Activated naive CD8-positive, alpha-beta T cell (primary cell): Measurements from ENCODE around the gene TACSTD2.
"Not testable (repeated sequence)": the region's sequence is repeated elsewhere in the genome, so short reads cannot be mapped to it uniquely, and the experiment has no call there.

ENCODE experiments used
- H3K27ac Mint-ChIP-seq: one replicate; pipeline ENCODE4 v1.8.0; 2021; ENCODE audit warnings: mixed read lengths
- H3K27me3 Mint-ChIP-seq: one replicate; pipeline ENCODE4 v1.8.0; 2021; ENCODE audit warnings: mixed read lengths
- H3K36me3 Mint-ChIP-seq: one replicate; pipeline ENCODE4 v1.8.0; 2021; ENCODE audit warnings: mixed read lengths
- H3K4me1 Mint-ChIP-seq: one replicate; pipeline ENCODE4 v1.8.0; 2021; ENCODE audit warnings: low read depth, mixed read lengths
- H3K4me3 Mint-ChIP-seq: one replicate; pipeline ENCODE4 v1.8.0; 2021; ENCODE audit warnings: mild to moderate bottlenecking, mixed read lengths
- H3K9me3 Mint-ChIP-seq: one replicate; pipeline ENCODE4 v1.8.0; 2021; ENCODE audit warnings: low read depth, mixed read lengths

Gene TACSTD2

DNA sequence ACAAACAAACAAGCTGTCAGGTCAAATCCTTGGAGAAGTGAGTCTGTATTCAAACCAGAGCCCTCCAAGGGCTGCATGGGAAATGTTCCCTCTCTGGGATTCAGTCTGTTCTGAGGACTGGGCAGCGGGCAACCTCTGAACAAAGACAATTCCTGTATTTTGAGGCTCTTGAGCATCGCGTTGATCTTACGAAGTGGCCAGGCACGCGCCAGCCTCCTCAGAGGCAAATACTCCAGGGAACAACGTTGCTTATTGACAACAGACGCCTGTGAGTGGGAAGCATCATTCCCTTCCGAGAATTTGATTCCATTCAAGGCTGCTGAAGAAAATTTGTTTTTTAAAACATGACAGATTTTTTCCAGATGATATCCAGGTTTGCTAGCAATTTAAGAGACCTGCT is 20.0 kb upstream of the TACSTD2 start:
- Mint-ChIP-seq H3K9me3 (peaks cover 4% of the 10 kb centered on the region), H3K4me3 (no peak overlapping the region), H3K36me3 (no peaks in the 10 kb centered on the region), H3K27me3 (peaks cover 25% of the 10 kb centered on the region), H3K4me1 (peaks cover 6% of the 10 kb centered on the region), H3K27ac (no peak overlapping the region)

DNA sequence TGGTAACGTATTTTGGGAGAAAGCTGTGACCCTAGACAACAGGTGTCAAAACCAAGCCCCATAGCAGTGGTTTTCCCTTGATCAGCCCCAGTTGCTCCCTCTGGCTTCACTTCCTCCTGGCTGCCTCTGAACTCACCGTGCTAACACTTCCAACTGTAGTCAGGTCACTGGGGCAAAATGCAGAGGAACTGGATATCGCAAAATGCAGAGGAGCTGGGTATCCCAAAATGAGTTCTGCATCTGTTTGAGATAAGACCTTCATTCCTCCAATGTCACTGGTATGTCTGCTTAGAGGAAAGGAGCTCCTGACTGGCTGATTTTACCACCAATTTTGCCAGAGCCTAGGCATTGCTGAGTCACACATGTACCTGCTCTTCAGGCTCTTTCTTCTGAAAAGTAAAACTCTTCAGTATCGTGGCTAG is 19.6 kb upstream of the TACSTD2 start:
- peaks cover 6% of the 10 kb centered on the region for H3K4me1 Mint-ChIP-seq
- H3K9me3 Mint-ChIP-seq = peaks cover 4% of the 10 kb centered on the region
- peaks cover 26% of the 10 kb centered on the region for H3K27me3 Mint-ChIP-seq
- no peaks in the 10 kb centered on the region for H3K36me3 Mint-ChIP-seq
- H3K4me3 Mint-ChIP-seq = no peak overlapping the region
- H3K27ac Mint-ChIP-seq = no peak overlapping the region

DNA sequence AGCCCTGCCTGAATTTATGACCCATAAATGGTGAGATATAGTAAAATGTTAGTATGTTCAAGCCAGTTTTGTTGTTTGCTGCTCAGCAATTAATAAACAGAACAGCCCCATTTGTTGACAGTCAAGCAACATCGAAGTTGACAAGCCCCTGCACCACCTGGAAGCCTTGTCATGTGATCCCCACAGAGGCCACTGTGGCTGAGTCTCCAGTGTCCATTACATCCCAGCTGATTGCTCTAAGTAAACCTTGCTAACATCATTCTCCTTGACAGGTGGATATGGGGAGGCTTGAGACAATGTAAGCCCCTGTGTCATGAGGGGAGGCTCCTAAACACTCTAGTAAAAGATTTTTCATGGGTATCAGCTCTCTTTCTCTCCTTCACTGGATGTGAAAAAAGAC is 17.5 kb upstream of the TACSTD2 start:
- Mint-ChIP-seq H3K4me1 (peaks cover 6% of the 10 kb centered on the region), H3K4me3 (no peak overlapping the region), H3K36me3 (no peaks in the 10 kb centered on the region), H3K27me3 (peaks cover 20% of the 10 kb centered on the region), H3K27ac (no peak overlapping the region), H3K9me3 (peaks cover 4% of the 10 kb centered on the region)

DNA sequence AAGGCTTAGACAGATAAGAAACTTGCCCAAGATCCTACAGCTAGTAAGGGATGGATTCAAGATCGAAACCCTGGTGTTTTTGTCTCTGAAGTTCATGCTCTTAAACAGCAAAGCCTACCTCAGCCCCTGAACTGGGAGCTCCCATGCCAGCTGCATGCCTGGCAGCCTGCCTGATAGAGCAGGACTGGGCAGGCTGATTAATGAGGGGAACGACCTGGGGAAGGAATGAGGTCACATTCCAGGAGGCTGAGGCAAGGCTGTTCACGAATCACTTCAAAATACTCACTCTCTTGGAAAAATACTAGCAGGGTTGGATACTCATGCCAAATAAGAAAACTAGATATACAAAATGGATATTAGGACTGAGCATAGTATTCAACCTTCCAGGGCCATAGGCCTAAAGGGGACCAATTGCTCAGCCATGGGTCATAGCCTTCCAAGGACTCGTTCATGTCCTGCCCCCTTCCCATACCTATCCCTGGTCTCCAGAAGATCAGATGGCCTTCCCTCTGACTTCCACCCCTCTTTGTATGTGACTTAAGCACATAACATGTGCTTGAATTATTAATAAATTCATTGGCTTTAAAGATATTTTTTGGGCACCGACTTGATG is 15.6 kb upstream of the TACSTD2 start:
- peaks cover 1% of the 10 kb centered on the region for H3K4me1 Mint-ChIP-seq
- H3K27me3 Mint-ChIP-seq = peaks cover 14% of the 10 kb centered on the region
- no peaks in the 10 kb centered on the region for H3K36me3 Mint-ChIP-seq
- H3K4me3 Mint-ChIP-seq = no peak overlapping the region
- no peak overlapping the region for H3K27ac Mint-ChIP-seq
- H3K9me3 Mint-ChIP-seq = no peaks in the 10 kb centered on the region

DNA sequence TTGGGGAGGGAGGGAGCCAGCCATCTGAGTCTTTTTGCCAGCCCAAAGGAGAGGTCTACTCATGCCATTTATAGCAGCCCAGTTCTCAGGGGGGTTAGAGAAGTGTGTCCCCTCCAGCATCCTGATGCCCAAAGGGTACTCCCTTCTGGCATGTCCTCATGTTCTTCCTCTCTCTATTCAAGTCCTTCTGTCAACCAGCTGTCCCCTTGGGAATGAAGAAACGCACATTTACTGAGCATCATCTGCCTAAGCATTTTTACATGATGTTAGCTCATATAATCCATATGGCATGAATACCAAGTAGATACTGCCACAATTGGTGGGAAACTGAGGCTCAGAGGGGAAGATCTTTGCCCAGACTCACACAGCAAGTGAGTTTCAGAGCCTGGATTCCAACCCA is 14.8 kb upstream of the TACSTD2 start:
- Mint-ChIP-seq H3K27me3 (peaks cover 12% of the 10 kb centered on the region), H3K36me3 (no peaks in the 10 kb centered on the region), H3K9me3 (no peaks in the 10 kb centered on the region), H3K4me1 (no peaks in the 10 kb centered on the region), H3K27ac (no peak overlapping the region), H3K4me3 (no peak overlapping the region)

DNA sequence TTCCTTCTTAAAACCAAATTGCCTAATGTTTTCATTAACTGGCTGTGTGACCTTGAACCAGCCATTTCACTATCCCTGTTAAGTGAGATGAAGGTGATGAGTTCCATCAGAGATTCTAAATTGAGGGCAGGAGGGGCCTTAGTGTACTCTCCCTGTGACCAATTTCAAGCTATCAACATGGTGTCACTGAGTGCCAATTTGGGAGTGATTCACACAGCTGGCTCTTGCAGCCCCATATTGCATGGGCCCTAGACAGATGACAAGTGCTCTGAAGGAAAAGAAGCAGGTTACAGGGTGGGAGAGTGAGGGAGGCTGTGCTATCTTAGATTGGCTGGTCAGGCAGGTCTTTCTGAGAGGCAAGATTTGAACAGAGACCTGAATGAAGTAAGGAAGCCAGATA is 13.0 kb upstream of the TACSTD2 start:
- H3K27me3 Mint-ChIP-seq = peaks cover 15% of the 10 kb centered on the region
- no peaks in the 10 kb centered on the region for H3K9me3 Mint-ChIP-seq
- no peaks in the 10 kb centered on the region for H3K36me3 Mint-ChIP-seq
- H3K4me3 Mint-ChIP-seq = no peak overlapping the region
- H3K27ac Mint-ChIP-seq = no peak overlapping the region
- no peaks in the 10 kb centered on the region for H3K4me1 Mint-ChIP-seq

DNA sequence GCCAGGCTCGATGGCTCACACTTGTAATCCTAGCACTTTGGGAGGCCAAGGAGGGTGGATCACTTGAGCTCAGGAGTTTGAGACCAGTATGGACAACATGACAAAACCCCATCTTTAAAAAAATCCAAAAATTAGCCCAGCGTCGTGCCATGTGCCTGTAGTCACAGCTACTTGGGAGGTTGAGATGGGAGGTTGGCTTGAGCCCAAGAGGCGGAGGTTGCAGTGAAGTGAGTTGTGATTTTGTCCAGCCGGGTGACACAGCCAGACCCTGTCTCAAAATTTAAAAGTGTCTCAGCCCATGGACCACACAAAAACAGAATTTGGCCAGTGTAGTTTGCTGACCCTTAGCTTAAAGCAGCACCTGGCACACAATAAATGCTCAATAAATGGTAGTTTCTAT is 11.3 kb upstream of the TACSTD2 start:
- no peaks in the 10 kb centered on the region for H3K9me3 Mint-ChIP-seq
- no peak overlapping the region for H3K27ac Mint-ChIP-seq
- H3K4me3 Mint-ChIP-seq = no peak overlapping the region
- peaks cover 18% of the 10 kb centered on the region for H3K27me3 Mint-ChIP-seq
- peaks cover 4% of the 10 kb centered on the region for H3K4me1 Mint-ChIP-seq
- H3K36me3 Mint-ChIP-seq = no peaks in the 10 kb centered on the region

DNA sequence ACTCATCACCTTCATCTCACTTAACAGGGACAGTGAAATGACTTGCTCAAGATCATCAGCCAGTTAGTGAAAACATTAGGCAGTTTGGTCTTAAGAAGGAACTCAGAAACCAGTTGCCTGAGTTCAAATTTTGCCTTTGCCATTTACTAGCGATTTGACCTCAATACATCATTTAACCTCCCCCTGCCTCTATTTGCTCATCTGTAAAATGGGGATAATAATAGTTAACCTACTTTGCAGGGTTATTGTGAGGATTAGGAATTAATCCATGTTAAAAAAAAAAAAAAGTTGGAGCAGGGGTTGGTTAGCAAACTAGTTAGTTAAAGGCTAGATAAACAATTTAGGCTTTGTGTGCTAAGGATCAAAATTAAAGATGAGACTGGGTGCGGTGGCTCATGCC is 10.6 kb upstream of the TACSTD2 start:
- no peak overlapping the region for H3K4me3 Mint-ChIP-seq
- H3K27ac Mint-ChIP-seq = no peak overlapping the region
- peaks cover 4% of the 10 kb centered on the region for H3K4me1 Mint-ChIP-seq
- H3K36me3 Mint-ChIP-seq = no peaks in the 10 kb centered on the region
- H3K27me3 Mint-ChIP-seq = peaks cover 15% of the 10 kb centered on the region
- H3K9me3 Mint-ChIP-seq = no peaks in the 10 kb centered on the region

DNA sequence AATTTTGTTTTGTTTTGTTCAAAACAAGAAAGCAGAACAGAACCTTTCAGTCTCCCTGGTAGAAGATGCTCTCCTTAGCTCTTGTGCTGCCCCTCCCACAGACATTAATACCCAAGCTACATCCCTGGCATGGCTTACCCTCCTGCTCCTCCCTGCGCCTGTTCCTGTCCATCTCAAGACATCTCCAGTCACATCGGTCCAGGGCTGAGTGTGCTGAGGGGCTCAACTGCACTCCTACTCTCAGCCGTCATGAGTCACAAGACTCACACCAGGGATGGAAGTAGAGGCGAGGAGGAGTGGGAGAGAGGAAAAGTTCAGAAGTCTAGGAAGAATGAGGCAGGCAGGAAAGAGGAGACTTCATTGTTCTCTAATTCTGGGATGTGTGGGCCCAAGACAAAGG is 9.2 kb upstream of the TACSTD2 start:
- Mint-ChIP-seq H3K4me1 (peaks cover 4% of the 10 kb centered on the region), H3K27me3 (peaks cover 12% of the 10 kb centered on the region), H3K27ac (no peak overlapping the region), H3K9me3 (no peaks in the 10 kb centered on the region), H3K4me3 (no peak overlapping the region), H3K36me3 (no peaks in the 10 kb centered on the region)

DNA sequence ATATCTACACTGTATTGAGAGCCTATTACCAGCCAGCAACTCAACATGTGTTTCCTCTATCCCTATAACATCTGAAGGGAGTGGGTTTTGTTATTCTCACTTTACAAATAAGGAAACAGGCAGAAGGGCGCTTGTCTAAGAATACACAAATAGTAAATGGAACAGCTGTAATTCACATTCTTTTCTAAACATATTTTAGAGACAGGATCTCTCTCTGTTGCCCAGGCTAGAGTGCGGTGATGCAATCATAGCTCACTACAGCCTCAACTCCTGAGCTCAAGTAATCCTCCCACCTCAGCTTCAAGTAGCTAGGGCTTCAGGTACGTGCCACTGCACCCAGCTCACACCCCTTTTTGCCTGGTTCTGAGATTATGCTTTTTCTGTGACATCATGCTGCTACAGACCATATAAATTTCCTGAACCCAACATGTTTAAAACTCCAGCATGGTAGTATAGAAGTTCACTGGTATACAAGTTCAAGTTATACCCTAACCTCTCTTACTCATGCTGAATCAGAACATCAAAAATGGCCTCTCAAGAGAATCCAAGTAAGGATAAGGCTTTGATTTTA is 8.6 kb upstream of the TACSTD2 start:
- Mint-ChIP-seq H3K27me3 (peaks cover 14% of the 10 kb centered on the region), H3K9me3 (no peaks in the 10 kb centered on the region), H3K4me1 (peaks cover 4% of the 10 kb centered on the region), H3K27ac (no peak overlapping the region), H3K36me3 (no peaks in the 10 kb centered on the region), H3K4me3 (no peak overlapping the region)

DNA sequence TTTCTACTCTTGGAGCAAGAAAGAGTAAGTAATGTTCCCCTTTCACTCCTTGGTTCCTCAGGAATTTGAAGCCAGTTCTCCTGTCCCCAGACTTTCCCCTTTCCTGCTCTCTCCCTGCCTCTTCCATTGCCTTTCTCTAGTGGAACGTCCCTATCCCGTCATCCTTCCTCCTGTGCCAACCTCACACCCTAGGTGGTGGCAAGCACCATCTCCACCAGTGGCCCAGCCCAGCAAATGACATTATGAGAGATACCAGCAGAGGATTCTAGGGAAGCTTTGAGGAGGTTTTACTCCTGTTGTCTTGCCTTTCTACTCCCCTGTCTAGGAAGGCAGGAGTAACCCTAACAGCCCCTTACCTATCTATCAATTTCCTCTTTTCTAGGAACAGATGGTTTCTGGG is 8.1 kb upstream of the TACSTD2 start:
- Mint-ChIP-seq H3K4me1 (peaks cover 4% of the 10 kb centered on the region), H3K4me3 (no peak overlapping the region), H3K36me3 (no peaks in the 10 kb centered on the region), H3K9me3 (no peaks in the 10 kb centered on the region), H3K27ac (no peak overlapping the region), H3K27me3 (peaks cover 14% of the 10 kb centered on the region)

DNA sequence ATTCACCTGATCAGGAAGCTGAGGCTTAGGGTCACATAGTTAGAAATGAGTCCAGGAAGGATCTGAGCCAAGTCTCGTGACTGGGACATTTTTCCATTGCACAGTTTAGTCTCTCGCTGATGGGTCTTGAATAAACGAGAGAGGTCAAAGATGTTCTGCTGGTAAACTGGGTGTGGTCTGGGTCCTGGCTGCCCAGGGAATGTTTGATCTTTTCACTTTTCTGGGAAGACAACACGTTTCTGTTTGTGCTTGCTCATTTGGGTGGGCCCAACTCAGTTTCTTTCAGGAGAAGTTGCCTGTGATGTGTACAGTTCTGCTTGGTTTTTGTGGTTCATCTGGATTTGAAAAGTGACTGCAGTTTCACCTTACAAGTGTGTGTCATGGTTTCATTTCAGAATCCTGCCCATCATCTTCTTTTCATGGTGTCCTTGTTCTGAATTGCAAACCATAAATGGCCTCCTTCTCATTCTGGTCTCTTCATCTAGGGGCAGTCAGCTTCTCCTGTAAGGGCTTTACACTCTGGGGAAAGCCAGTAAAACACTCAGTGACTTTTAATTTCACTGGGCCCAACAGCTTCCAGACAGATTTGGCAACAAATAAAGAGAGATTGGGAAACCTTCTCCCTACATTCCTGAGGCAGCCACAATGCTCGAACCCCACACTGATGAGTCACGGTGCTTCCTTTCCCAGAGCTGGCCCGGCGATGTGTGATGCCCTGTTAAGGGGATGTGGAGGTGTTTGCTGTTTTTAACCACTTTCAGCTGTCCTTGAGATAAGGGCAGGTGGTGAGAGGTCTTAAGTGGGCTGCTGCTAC is 7.2 kb upstream of the TACSTD2 start:
- Mint-ChIP-seq H3K9me3 (no peaks in the 10 kb centered on the region), H3K36me3 (no peaks in the 10 kb centered on the region), H3K4me1 (peaks cover 4% of the 10 kb centered on the region), H3K27ac (no peak overlapping the region), H3K4me3 (no peak overlapping the region), H3K27me3 (peaks cover 14% of the 10 kb centered on the region)

DNA sequence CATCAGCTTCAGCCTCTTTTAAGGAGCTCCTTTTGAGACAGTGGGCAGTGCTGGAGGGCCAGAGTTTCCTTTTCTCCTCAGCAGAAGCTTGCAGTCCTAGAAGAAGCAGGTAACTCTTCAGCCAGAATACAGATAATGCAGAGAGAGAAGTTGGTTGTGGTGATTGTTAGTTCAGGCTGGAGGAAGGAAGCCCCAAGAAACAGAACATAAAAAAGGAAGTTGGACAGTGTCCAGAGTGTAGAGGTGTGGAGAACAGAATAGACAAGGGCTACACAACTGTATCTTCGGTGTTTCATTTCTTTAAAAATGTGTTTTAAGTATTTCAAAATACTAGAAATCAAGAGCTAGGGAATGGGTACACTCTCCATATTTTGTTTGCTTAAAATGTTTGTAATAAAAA is 6.4 kb upstream of the TACSTD2 start:
- H3K36me3 Mint-ChIP-seq = no peaks in the 10 kb centered on the region
- peaks cover 4% of the 10 kb centered on the region for H3K4me1 Mint-ChIP-seq
- H3K27ac Mint-ChIP-seq = no peak overlapping the region
- no peak overlapping the region for H3K4me3 Mint-ChIP-seq
- H3K27me3 Mint-ChIP-seq = peaks cover 17% of the 10 kb centered on the region
- no peaks in the 10 kb centered on the region for H3K9me3 Mint-ChIP-seq

DNA sequence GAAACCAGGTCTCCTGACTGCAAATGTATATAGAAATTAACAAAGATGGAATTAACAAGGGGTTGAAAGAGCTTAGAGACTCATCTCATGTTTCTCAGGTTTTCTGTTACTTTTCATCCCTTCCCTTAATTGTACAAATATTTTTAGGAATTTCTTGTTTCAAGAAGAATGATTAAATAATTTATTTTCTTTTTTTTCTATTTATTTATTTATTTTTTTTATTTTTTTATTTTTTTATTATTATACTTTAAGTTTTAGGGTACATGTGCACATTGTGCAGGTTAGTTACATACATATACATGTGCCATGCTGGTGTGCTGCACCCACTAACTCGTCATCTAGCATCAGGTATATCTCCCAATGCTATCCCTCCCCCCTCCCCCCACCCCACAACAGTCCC is 5.1 kb upstream of the TACSTD2 start:
- H3K9me3 Mint-ChIP-seq, H3K4me3 Mint-ChIP-seq, H3K27ac Mint-ChIP-seq, H3K36me3 Mint-ChIP-seq: not testable (repeated sequence)
- peaks cover 12% of the 10 kb centered on the region for H3K4me1 Mint-ChIP-seq
- H3K27me3 Mint-ChIP-seq = peaks cover 27% of the 10 kb centered on the region

DNA sequence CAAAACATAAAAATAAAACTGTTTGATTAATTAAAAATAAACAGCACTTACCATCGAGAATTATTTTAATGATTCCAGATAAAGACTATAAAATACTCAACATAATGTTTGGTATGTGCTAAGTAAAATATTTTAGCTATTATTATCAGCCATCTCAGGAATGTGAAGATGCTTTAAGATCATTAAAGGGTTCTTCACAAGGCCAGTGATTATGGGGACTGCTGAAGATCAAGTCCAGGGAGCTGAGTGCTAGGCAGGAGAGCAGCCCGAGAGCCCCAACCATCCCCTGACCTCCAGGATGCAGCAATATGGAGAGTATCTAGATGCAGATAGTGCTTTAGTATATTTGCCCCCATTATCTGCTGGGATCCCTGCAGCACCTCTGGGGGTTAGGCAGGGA is 4.6 kb upstream of the TACSTD2 start:
- Mint-ChIP-seq H3K4me3 (no peak overlapping the region), H3K4me1 (peaks cover 12% of the 10 kb centered on the region), H3K27me3 (peaks cover 27% of the 10 kb centered on the region), H3K9me3 (no peaks in the 10 kb centered on the region), H3K27ac (no peak overlapping the region), H3K36me3 (no peaks in the 10 kb centered on the region)
